HS-5 (cell line): ENCODE data around the gene PDE6A.
A peak's percentile ranks its signal among the peaks of the same experiment; 100 is the strongest.
"Not testable (repeated sequence)": the region's sequence is repeated elsewhere in the genome, so short reads cannot be mapped to it uniquely, and the experiment has no call there.

Experiments used
- DNase-seq: peaks from one replicate; pipeline ENCODE4 v3.0.0-alpha.2; 2012; ENCODE audit warnings: low read depth

Gene PDE6A

DNA sequence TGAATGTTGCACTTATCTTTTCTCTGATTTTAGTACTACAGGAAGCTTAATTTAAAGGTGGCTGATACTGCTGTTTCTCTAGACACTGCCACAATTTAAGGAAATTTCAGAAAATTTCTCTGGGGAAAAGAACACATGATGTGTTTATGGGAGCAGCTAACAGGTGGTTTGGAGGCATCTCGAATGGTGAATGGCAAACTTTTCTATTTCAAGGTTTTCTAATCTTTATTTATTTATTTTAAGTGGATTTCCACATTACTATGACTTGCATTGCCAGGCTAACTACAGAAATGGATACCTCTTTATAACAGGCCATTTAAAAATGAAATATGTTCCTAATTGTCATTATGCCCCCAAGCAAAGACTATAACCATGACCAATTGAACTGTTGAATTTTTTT lies 50.4 kb downstream of the PDE6A start:
- DNase-seq = no peak

DNA sequence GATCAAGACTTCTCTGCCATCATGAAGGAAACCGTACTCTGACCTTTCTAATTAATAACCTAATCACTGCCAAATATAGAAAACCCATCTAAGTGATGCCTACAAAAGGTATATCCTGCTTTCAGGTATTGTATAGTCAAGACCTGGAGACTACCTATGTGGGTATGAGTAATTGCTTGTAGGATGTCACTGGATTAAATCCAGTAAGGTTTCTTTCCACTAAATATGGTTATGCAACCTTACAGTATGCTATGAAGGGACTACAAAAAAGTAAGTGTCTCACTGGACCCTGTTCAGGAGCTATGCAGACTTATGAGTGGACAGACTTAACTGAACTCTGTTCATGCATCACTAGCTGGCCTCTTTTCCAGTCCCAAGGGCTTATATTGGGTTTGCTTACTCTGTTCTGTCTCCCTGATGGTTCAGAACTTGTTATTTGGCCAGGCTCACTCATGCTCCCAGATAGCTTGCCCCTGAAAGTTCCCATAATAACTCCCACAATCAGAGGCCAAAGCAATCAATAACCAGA lies 51.1 kb downstream of the PDE6A start:
- DNase-seq = no peak

DNA sequence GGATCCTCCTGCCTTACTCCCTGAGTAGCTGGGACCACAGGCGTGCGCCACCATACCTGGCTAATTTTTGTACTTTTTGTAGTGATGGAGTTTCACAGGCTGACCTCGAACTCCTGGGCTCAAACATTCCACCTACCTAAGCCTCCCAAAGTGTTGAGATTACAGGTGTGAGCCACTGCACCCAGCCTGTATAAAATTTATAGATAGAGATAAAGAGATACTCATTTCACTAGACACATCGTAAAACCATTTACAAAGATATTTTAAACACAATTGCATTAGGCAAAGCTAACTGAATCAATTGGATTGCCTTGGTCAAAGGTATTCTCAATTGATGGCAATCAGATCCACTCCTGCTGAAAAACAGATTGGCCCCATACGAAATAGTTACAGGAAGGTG lies 52.0 kb downstream of the PDE6A start:
- DNase-seq = no peak

DNA sequence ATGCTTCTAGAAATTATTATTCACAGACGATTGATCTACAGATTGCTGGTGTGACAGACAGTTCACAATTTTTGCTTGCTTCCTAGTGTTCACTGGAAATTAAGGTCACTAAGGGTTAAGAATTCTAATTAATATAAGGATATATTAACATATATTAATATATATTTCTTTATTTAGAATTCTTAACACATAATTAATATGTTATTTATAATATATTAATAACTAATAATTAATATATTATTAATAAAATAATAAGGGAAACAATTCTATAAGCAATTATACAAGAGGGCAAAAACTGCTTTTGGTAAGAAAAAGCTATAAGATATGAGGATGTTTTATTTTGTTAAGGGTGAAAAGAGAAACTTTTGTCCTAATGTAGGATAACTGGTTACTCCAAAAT lies 56.3 kb downstream of the PDE6A start:
- DNase-seq = no peak

DNA sequence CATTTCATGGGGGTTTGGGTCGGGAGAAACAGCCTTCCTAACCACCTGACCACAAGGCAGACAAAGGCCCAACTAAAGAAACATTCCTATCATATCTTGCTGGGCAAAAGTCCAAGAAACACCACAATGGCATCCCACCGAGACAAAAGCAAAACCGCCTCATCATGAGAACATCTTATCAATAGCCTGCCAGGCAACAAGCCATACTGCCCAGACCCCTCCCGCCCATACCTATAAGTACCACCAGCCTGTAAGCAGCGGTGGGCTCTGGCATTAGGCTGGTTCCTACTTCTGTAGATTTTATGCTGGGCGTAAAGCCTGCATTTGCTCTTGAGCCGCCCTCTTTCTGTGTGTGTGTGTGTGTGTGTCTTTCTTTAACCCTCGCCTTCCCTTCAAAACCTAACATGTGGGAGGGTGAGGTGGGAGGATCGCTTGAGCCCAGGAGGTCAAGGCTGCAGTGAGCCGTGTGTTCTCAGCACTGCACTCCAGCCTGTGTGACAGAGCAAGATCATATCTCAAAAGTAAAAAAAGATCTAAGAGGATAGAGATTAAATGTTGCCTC lies 56.9 kb downstream of the PDE6A start:
- peak; percentile 59 for DNase-seq

DNA sequence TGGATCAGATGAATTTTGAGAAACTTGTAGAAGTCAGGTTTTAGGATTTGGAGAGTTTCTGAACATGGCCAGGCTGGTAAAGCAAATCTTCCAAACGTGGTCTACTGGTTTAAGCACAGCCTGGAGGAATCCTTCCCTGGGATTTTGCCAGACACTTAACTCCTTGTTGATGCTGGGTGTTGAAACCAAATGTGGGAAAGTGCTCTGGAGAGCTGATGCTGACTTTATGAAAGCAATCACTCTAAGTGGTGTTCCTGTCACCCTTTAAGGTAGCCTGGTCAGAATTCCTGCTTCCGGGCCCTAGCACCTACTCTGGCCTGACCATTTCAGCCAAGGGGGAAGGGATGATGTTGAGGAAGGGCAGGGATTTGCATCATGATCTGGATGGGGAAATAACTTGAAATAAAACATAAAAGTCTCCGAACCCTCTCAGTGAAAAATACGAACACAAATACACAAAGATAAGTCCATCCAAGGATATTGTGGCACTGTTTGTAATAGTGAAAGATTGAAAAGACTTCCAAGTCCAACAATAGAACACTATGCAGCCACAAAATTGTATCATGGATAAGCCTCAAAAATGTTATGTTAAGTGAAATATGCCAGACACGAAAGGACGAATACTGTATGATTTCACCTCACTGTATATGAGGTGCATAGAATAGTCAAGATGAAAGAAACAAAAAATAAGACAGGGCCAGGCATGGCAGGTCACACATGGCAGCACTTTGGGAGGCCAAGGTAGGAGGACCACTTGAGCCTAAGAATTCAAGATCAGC lies 57.7 kb downstream of the PDE6A start:
- DNase-seq = no peak

DNA sequence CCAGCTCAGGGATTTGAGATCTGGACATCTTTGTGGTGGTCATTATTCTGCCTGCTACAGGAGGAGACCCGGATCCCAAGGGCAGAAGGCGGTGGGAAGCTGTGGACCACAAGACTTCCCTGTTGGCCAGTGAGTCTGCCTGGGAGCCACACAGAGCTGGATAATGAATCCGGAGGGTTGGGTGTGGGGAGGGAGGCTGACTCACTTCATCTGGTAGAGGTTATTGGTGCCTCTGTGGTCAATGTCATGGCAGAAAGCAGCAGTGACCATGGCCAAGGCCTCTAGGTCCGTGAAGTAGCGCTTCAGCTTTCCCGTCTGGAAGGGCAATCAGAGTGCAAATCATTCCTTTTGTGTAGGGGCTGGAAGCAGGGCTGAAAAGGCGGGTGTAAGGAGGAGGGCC lies 58.5 kb downstream of the PDE6A start:
- no peak for DNase-seq

DNA sequence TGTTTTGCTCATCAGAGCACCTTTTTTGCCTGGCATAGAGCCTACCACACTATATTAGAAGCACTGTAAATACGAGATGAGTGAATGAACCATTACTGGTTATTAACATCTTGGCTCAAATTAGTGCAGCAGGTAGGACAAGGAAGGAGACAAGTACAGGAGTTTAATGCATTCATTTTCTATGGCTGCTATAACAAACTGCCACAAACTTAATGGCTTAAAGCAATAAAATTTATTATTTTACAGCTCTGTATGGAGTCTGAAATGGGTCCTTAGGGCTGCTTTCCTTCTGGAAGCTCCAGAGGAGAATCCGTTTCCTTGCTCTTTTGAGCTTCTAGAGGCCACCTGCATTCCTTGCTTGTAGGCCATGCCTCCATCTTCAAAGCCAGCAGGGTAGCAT lies 59.1 kb downstream of the PDE6A start:
- no peak for DNase-seq

DNA sequence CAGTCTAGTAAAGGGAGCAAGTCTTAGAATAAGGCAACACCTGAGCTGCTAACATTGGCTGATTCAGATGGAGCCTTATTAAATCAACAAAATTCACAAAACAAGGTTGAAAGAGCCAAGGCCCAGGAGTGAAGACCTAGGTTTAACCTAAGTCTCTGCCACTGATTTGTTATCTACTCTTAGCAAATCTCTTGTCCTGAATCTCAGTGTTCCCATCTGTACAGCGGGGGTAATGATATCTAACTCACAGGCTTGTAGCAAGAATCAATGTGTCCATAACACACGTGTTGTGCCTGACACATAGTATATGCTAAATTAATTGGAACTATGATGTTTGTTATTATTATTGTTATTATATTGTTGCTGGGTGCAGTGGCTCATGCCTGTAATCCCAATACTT lies 61.0 kb downstream of the PDE6A start:
- DNase-seq = no peak

DNA sequence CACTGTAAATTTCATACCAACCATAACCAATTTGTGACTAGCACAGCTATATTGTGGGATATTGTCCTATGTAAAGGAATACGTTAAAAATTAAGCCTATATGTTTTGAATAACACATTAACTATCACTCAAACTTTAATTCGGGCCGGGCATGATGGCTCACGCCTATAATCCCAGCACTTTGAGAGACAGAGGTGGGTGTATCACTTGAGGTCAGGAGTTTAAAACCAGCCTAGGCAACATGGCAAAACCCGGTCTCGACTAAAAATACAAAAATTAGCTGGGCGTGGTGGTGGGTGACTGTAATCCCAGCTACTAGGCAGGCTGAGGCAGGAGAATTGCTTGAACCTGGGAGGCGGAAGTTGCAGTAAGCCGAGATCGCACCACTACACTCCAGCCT lies 62.0 kb downstream of the PDE6A start:
- DNase-seq = not testable (repeated sequence)

DNA sequence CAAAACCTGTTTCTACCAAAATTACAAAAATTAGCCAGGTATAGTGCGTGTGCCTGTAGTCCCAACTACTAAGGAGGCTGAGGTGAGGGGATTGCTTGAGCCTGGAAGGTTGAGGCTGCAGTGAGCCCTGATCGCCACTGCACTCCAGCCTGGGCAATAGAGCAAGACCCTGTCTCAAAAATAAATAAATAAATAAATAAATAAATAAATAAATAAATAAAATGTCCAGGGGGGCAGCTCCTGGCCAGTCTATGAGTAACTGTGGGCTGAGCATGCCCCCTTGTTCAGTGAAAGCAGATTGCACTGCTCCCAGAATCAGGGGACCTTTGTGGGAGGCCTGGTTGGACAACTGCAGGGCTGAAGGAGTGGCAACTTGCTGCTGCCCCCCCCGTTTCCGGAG lies 62.7 kb downstream of the PDE6A start:
- DNase-seq = no peak

DNA sequence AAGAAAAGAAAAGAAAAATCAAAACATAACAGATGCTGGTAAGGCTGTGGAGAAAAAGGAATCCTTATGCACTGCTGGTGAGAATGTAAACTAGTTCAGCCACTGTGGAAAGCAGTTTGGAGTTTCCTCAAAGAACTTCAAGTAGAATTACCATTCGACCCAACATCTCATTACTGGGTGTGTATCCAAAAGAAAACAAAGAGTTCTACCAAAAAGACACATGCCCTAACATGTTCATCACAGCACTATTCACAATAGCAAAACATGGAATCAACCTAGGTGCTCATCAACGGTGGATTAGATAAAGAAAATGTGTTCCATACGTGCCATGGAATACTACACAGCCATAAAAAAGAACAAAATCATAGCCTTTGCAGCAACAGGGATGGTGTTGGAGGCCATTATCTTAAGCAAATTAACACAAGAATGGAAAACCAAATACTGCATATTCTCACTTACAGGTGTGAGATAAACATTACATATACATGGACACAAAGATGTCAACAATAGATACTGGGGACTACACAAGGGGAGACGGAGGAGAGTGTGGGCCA lies 63.4 kb downstream of the PDE6A start:
- DNase-seq = no peak

DNA sequence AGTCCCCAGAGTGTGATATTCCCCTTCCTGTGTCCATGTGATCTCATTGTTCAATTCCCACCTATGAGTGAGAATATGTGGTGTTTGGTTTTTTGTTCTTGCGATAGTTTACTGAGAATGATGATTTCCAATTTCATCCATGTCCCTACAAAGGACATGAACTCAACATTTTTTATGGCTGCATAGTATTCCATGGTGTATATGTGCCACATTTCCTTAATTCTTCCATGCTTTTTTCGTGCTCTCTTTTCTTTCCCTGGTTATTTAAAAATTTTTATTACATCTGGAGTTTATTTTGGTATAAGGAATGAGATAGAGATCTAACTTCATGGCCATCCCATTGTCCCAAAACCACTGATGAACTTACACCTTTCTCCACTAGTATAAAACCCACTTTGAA lies 65.0 kb downstream of the PDE6A start:
- not testable (repeated sequence) for DNase-seq

DNA sequence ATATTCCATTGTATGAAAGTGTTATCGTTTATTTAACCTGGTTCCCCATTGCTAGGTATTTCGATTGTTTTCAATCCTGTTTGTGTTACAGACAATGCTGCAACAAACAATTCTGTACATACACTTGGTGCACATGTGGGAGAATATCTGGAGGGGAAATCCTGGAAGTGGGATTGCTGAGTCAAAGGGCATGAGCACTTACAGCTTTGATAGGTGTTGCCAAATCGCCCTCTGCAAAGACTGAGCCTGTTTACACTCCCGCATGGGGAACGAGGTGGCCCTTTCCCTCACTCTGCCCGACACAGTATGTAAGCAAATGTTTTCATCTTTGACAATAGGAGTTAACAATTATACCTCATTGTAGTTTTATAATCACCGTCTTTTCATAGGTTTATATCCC lies 66.2 kb downstream of the PDE6A start:
- no peak for DNase-seq

DNA sequence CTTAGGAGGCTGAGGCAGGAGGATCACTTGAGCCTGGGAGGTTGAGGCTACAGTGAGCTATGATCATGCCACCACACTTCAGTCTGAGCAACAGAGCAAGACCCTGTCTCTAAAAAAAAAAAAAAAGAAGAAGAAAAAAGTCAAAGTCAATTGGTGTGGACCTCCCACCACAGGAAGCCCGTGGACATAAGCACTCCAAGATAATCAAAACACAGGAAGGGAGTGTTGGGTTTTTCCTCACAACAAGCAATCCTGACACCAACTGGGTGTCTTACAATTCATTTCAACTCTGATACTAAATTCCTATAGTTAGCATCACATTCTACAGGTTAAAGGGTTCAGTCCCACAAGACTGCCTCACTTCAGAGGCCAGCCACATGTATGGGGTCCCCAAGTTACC lies 70.7 kb downstream of the PDE6A start:
- no peak for DNase-seq

DNA sequence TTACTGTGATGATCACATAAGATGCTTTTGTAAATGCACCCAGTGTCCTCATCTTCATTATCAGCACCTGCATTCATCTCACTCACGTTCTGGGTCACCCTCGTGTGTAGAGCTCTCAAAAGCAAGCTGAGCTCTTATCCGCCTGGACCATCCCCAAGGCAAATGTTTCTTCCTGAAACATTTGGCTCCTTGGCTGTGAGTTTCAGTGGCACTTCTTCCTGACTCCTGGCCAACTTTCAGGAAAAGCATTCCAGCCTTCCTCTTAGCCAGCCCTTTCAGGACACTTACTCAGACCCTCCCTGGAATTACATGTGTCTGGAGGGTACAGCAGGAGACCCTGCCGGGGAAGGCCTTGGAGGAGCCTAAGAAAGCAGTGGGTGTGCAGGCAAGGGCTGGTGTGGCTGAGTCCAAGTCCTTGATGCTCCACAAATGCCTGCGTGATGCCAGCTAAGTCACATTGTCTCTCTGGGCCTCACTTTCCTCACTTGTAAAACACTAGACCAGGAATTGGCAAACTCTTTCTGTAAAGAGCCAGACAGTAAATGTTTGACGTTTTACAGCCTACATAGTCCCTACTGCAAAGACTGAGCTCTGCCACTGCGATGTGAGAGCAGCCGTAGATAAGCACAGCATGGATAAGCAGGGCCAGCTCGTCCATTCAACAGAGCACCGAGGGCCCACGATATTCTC lies 72.1 kb downstream of the PDE6A start:
- no peak for DNase-seq

DNA sequence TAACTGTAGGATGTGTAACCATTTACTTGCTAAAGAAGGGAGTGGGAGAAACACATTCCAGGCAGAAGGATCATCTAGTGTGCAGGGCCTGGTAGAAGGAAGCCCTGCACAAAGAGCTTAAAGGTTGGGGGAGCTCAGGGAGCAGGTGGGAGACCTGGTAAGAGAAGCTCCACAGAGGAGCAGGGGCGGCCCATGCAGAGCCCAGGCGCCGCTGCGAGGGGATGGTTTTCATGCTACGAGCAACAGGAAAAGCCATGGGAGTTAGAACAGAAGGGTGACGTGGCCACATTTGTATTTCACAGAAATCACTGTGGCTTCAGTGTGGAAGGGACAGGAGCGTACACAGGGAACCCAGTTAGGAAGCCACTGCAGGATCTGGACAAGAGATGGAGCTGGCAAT lies 73.1 kb downstream of the PDE6A start:
- no peak for DNase-seq

DNA sequence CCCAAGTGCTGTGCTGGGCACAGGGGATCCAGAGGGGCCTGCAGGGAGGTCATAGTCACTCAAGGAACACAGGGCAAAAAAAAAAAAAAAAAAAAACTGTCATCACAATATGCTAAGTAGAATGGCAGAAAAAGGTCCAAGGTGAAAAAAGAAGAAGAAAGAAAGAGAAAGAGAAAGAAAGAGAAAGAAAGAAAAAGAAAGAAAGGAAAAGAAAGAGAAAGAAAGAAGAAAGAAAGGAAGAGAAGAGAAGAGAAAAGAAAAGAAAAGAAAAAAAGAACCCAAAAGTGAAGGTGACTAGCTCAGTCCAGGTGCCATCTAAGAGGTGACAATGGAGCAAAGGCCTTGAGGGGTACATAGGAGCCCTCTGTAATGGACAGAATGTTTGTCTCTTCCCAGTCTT lies 73.9 kb downstream of the PDE6A start:
- no peak for DNase-seq

DNA sequence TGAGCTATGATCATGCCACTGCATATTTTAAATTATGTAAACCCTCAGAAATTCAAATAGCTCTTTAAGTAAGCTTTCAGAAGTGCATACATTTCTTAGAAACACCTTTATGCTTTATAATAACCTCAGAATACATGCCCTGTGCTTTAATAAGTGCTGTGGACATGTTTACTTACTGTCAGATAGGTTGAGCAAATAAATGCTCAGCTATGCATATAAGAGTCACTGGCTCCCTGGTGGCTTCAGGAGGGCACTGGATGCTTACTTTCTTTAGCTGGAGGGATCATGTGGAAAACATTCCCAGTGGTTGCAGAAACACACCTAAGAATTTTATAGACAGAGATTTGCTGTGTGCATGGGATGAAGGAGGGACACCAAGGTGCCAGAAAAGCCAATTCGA lies 74.4 kb downstream of the PDE6A start:
- DNase-seq = no peak

DNA sequence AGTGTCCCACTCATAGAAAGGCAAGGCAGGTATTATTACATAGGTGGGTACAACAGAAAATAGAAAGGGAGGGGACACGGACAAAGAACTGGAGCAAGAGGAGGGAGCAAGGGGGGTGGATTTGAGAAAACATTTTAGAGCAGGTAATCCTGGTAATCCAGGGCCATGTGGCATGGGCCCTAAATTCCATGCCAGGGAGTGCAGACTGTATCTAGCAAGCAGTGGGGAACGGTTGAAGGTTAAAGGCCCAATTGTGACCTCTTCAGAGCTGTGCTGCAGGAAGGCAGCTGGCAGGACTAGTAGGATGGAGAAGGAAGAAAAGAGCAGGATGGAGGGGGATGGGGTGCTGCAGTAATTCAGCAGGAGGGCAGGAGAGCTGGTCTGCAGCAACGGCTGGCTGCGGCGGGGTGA lies 75.2 kb downstream of the PDE6A start:
- no peak for DNase-seq

DNA sequence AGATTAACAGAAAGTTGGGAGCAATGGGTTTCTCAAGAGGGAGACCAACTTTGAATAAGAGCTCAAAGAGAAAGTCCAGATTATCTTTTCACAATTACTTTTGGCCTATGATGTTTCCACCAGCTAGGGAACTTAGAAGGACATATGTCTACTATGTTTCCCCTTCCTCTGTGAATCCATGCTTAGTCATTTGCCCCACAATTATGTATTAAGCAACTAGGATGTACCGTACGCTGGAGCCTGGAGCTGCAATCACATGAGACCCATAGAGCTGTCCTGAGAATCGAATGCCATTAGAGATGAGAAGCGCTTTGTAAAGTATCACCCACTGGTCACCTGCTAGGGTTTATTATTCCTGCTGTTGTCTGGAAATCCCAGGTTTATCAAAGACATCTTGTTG lies 78.8 kb downstream of the PDE6A start:
- no peak for DNase-seq

DNA sequence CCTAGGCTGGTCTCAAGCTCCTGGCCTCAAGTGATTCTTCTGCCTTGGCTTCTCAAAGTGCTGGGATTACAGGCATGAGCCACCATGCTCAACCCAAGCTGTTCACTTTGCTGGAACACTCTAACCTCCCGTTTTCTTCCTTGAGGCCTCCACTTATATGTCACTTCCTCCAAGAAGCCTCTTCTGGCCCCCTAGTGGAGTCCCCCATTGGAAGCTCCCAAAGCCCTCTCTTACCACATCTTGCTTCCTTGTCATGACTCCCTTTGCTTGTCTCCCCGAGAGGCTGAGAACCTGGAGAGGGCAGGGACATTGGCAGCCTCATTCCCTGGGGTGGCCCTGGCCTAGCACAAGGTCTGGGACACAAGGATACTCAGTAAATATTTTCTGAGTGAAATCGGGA lies 80.8 kb downstream of the PDE6A start:
- no peak for DNase-seq

DNA sequence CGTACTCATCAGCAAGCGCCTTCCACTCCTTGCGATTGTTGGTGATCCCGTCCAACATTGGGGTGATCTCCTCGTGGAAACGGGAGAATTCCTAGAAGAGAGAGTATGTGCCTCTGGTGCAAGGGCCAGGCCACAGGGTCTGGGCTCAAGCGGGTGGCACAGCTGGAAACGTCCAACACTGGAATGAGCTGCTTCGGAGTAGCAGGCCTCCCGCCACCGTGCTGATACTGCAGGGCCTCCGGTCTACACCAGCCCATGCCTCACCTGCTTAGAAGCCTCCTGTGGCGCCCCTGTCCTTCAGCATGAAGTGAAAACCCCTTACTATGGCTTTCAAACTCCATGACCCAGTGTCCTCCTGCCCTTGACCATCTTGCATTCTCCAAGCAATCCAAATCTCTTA lies 81.4 kb downstream of the PDE6A start:
- DNase-seq = no peak
